RWPE2 (cell line): ENCODE data around the gene CRB1.

Experiments
- ATAC-seq: fragments of 200-7000 bp; cut with Tn5 transposase; 3 replicates; pipeline ENCODE4 v1.9.1; 2021; ENCODE audit warnings: low read depth
- DNase-seq: peaks from one replicate; pipeline ENCODE4 v3.0.0-alpha.2; 2020; ENCODE audit warnings: low spot score
- H3K27ac ChIP-seq: fragments of 450-650 bp; 2 replicates; pipeline ENCODE4 v1.5.1; 2017; ENCODE audit warnings: mild to moderate bottlenecking; ENCODE audit not compliant: poor library complexity, severe bottlenecking
- H3K27me3 ChIP-seq: fragments of 250-450 bp; sonication (Bioruptor Pico); 2 replicates; pipeline ENCODE4 v1.5.1; 2021; ENCODE audit warnings: mild to moderate bottlenecking, moderate library complexity; ENCODE audit not compliant: insufficient read depth, poor library complexity, severe bottlenecking
- H3K36me3 ChIP-seq: fragments of 250-450 bp; sonication (Bioruptor Pico); 2 replicates; pipeline ENCODE4 v1.5.1; 2020; ENCODE audit warnings: low read depth, mild to moderate bottlenecking, moderate library complexity
- H3K4me1 ChIP-seq: fragments of 250-450 bp; sonication (Bioruptor Pico); 2 replicates; pipeline ENCODE4 v1.5.1; 2021; ENCODE audit warnings: mild to moderate bottlenecking, moderate library complexity; ENCODE audit not compliant: insufficient read depth, poor library complexity, severe bottlenecking
- H3K4me3 ChIP-seq: fragments of 250-450 bp; sonication (Bioruptor Pico); 2 replicates; pipeline ENCODE4 v1.5.1; 2021; ENCODE audit warnings: mild to moderate bottlenecking, moderate library complexity; ENCODE audit not compliant: severe bottlenecking
- H3K9me3 ChIP-seq: fragments of 250-450 bp; sonication (Bioruptor Pico); 2 replicates; pipeline ENCODE4 v1.5.1; 2021; ENCODE audit warnings: mild to moderate bottlenecking, moderate library complexity; ENCODE audit not compliant: severe bottlenecking
- CTCF ChIP-seq: fragments of 450-650 bp; IDR thresholded peaks from one replicate; pipeline ENCODE4 v1.5.1; 2017; ENCODE audit warnings: mild to moderate bottlenecking, moderate library complexity; ENCODE audit not compliant: poor library complexity, severe bottlenecking

Gene CRB1

DNA sequence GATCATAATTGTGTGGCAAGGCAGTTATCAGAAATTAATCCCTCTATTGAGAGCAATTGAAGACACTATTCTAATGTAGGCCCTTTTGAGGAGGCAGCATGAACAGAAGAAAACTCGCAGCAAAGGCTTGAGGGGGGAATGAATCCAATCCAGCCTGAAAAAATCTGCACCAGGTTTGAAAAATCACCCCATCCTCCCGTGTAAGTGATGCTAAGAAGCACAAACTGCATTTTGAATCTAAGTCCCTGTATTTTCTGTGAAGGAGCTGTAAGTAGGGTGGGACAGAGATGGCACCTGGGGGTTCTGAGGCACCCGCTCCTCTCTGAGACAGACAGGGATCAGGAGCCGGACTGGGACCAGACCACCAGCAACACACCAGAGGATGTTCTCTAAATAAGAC is at the start of gene CRB1:
CRB1 (plus strand) TSS at position 241 of the 400 bp plus-strand sequence. CDS start 161 bp downstream, outside the sequence.
- ATAC-seq (no peak), DNase-seq (no peak)
- Histone ChIP-seq H3K4me3 (no peak within 1 kb of the TSS), H3K27ac (no peak within 1 kb of the TSS), H3K36me3 (no peaks in the 10 kb centered on the region), H3K4me1 (peaks cover 4% of the 10 kb centered on the region), H3K9me3 (peaks cover 2% of the 10 kb centered on the region), H3K27me3 (no peaks in the 10 kb centered on the region)
- no peak for TF ChIP-seq CTCF

DNA sequence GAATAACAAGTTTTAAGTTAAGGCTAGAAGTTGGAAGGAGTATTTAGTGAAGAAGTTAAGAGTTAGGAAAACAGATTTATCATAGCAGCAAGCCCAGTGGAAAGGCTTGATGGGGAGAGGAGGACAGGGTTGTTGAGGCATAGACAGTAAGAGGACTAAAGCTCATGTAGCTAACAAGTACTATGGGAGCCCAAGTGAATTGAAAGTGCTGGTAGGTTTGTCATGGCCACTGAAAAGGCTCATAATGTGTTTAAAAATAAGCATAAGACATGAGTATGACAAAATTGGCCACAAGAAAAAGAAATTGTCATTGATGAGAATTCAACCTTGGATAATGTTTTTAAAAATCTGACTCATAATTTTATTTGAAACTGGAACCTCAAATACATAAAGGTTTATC is 49.2 kb upstream of the CRB1 start:
- Histone ChIP-seq H3K27me3 (no peaks in the 10 kb centered on the region), H3K9me3 (no peaks in the 10 kb centered on the region), H3K27ac (no peak overlapping the region), H3K36me3 (no peaks in the 10 kb centered on the region), H3K4me1 (no peaks in the 10 kb centered on the region), H3K4me3 (no peak overlapping the region)
- DNase-seq: no peak
- no peak for TF ChIP-seq CTCF
- no peak for ATAC-seq

GRCh38 chr1:197222025-197222685 is 45.9 kb upstream of the CRB1 start:
- Histone ChIP-seq H3K4me1 (no peaks in the 10 kb centered on the region), H3K27me3 (no peaks in the 10 kb centered on the region), H3K9me3 (no peaks in the 10 kb centered on the region), H3K4me3 (no peak overlapping the region), H3K36me3 (no peaks in the 10 kb centered on the region), H3K27ac (no peak overlapping the region)
- DNase-seq (no peak), ATAC-seq (no peak)
- no peak for TF ChIP-seq CTCF

DNA sequence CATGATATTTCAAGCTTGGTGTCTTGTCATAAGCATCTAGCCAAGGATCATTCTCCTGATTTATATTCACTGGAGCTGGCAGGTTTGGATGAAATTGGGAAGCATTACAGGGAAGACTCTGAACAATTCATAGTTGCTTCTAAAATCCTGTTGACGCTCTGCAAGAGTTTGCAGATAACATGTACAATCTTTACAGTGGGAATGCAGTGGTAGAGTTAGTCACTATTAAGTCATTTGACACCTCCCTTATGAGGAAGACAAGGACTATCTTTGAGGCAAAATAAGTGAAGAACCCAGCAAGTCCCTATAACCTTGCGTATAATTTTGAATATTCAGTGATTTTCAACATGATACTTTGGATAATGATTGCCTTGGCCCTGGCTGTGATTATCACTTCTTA is 45.3 kb upstream of the CRB1 start:
- DNase-seq: no peak
- no peaks in the 10 kb centered on the region for H3K4me1 ChIP-seq
- H3K4me3 ChIP-seq: no peak overlapping the region
- TF ChIP-seq CTCF: no peak
- H3K27me3 ChIP-seq: no peaks in the 10 kb centered on the region
- H3K36me3 ChIP-seq: no peaks in the 10 kb centered on the region
- no peak overlapping the region for H3K27ac ChIP-seq
- no peaks in the 10 kb centered on the region for H3K9me3 ChIP-seq
- ATAC-seq: no peak

DNA sequence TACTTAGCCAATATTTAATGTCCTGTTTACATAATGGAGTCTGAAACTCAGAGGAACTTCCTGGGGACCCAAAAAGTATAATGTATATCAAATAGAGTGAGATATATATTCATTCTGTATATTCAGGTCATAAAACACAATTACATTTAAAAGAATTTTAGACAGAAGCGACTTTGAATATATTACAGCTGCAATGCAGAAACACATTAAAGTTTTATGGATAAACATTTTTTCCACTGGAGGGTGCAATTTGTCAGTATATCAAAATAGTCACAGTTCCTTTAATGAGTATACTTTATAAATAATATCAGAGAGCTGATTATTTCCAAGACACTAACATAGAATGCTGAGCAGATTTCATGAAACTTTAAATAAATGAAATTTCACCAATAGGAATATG is 43.9 kb upstream of the CRB1 start:
- DNase-seq (no peak), ATAC-seq (no peak)
- no peaks in the 10 kb centered on the region for H3K9me3 ChIP-seq
- no peaks in the 10 kb centered on the region for H3K4me1 ChIP-seq
- no peaks in the 10 kb centered on the region for H3K36me3 ChIP-seq
- H3K4me3 ChIP-seq: no peak overlapping the region
- H3K27ac ChIP-seq: no peak overlapping the region
- peak; percentile 53 for TF ChIP-seq CTCF
- no peaks in the 10 kb centered on the region for H3K27me3 ChIP-seq
